ENCODE data around the gene CDH11.

Gene CDH11

DNA sequence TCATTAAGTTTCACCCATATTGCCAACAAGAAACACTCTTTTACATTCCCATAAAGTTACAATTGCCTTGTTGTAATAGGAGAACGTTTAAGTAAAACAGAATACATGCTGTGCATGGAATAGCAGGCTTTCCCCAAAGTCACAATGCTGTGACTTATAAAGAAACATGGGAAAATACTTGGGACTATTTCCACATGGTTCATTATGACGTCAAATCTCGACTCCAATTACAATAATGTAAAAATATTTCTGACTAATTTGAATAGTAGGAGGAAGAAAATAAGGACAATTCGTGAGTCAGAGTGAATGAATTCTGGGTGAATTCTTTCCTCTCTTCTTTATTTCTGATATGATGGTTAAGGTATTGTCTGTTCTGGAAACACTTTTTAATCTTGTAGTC is 52.8 kb downstream of the CDH11 start:
- H2AFZ ChIP-seq (ENCODE audit: low read length) = no peak overlapping the region
- H3K27me3 ChIP-seq (ENCODE audit: insufficient read depth, low read length, poor library complexity, severe bottlenecking) = no peaks in the 10 kb centered on the region
- H3K4me1 ChIP-seq (ENCODE audit: insufficient read depth, low read length, poor library complexity, severe bottlenecking) = no peaks in the 10 kb centered on the region
- H3K4me2 ChIP-seq (ENCODE audit: low read depth, low read length, poor library complexity, severe bottlenecking) = no peak overlapping the region
- H3K9me3 ChIP-seq (ENCODE audit: insufficient read depth, low read depth, low read length) = no peaks in the 10 kb centered on the region
- no peak overlapping the region for H3K9ac ChIP-seq (ENCODE audit: low read depth, low read length, poor library complexity, severe bottlenecking)
- no peaks in the 10 kb centered on the region for H3K9me2 ChIP-seq (replicated peaks; ENCODE audit: low read depth, low read length)
- TF ChIP-seq, protein P1, sequence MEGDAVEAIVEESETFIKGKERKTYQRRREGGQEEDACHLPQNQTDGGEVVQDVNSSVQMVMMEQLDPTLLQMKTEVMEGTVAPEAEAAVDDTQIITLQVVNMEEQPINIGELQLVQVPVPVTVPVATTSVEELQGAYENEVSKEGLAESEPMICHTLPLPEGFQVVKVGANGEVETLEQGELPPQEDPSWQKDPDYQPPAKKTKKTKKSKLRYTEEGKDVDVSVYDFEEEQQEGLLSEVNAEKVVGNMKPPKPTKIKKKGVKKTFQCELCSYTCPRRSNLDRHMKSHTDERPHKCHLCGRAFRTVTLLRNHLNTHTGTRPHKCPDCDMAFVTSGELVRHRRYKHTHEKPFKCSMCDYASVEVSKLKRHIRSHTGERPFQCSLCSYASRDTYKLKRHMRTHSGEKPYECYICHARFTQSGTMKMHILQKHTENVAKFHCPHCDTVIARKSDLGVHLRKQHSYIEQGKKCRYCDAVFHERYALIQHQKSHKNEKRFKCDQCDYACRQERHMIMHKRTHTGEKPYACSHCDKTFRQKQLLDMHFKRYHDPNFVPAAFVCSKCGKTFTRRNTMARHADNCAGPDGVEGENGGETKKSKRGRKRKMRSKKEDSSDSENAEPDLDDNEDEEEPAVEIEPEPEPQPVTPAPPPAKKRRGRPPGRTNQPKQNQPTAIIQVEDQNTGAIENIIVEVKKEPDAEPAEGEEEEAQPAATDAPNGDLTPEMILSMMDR (conservative IDR thresholded peaks at IDR 0.05; ENCODE audit: low read length) = no peak
- no peak for TF ChIP-seq EZH2phosphoT487 (IDR thresholded peaks at IDR 0.05; ENCODE audit: borderline replicate concordance)
- H3F3A ChIP-seq (ENCODE audit: low read depth) = no peaks in the 10 kb centered on the region
- H3K79me2 ChIP-seq (ENCODE audit: insufficient read depth, low read length) = no peaks in the 10 kb centered on the region
- H4K20me1 ChIP-seq (ENCODE audit: insufficient read depth, low read length, poor library complexity, severe bottlenecking) = no peaks in the 10 kb centered on the region
- H3K4me3 ChIP-seq (ENCODE audit: low read length, poor library complexity, severe bottlenecking) = no peak overlapping the region
- H3K36me3 ChIP-seq (ENCODE audit: insufficient read depth, low read length) = no peaks in the 10 kb centered on the region

DNA sequence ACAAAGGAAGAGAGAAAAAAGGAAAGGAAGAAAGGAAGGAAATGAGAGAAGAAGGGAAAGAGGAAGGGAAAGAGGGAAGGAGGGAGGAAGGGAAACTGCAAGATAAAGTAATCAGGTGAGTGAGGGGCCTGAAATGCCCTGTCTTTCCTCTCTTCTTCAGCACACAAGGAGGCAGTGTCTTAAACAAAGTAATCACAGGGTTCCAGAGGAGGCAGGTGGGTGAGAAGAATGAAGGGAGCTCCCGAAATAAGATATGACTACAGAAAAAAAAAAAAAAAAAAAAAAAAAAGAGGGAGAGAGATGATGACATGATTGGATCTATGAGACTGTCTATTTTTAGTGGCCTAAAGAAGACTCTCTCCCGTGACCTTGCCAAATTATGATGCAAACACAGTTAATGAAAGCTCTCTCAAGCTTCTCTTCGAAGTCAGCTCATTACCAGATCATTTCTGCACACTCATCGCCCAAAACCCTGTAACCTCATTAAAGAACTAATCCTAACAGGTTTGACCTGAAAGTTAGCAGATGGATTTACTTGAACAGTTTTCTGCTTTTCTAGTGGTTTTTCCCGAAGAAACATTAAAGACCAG is 53.6 kb downstream of the CDH11 start:
- Histone ChIP-seq H3F3A (ENCODE audit: low read depth) (no peaks in the 10 kb centered on the region), H3K9me3 (ENCODE audit: insufficient read depth, low read depth, low read length) (no peaks in the 10 kb centered on the region), H3K4me3 (ENCODE audit: low read length, poor library complexity, severe bottlenecking) (no peak overlapping the region), H3K9me2 (replicated peaks; ENCODE audit: low read depth, low read length) (no peaks in the 10 kb centered on the region), H3K9ac (ENCODE audit: low read depth, low read length, poor library complexity, severe bottlenecking) (no peak overlapping the region), H3K4me2 (ENCODE audit: low read depth, low read length, poor library complexity, severe bottlenecking) (no peak overlapping the region), H2AFZ (ENCODE audit: low read length) (no peak overlapping the region), H3K36me3 (ENCODE audit: insufficient read depth, low read length) (no peaks in the 10 kb centered on the region), H3K27me3 (ENCODE audit: insufficient read depth, low read length, poor library complexity, severe bottlenecking) (no peaks in the 10 kb centered on the region), H4K20me1 (ENCODE audit: insufficient read depth, low read length, poor library complexity, severe bottlenecking) (no peaks in the 10 kb centered on the region), H3K4me1 (ENCODE audit: insufficient read depth, low read length, poor library complexity, severe bottlenecking) (no peaks in the 10 kb centered on the region), H3K79me2 (ENCODE audit: insufficient read depth, low read length) (no peaks in the 10 kb centered on the region)
- TF ChIP-seq EZH2phosphoT487 (IDR thresholded peaks at IDR 0.05; ENCODE audit: borderline replicate concordance) = no peak
- TF ChIP-seq, protein P1 (conservative IDR thresholded peaks at IDR 0.05; ENCODE audit: low read length) = no peak

DNA sequence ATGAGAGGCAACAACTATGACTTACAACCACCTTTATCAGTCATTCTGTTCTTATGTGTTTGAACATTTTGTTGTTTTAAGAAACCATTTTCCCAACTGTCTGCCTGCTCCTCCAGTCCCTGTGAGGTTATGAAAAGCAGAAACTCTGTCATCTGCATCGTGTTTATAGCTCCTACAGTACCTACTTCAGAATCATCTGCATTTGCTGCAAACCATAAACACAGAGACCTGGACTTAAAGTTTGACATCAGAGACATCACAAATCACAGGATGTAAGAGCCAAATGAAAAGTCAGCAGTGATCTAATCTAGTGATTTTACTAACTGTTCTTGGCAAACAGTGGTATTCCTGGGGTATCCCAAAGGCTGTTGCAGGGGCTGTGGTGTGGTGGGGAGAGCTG is 55.2 kb downstream of the CDH11 start:
- Histone ChIP-seq H4K20me1 (ENCODE audit: insufficient read depth, low read length, poor library complexity, severe bottlenecking) (no peaks in the 10 kb centered on the region), H3K4me2 (ENCODE audit: low read depth, low read length, poor library complexity, severe bottlenecking) (no peak overlapping the region)

More for the DNA sequence above, 55.2 kb downstream of the CDH11 start:
- Histone ChIP-seq H3K4me1 (ENCODE audit: insufficient read depth, low read length, poor library complexity, severe bottlenecking) (no peaks in the 10 kb centered on the region), H3K9me2 (replicated peaks; ENCODE audit: low read depth, low read length) (no peaks in the 10 kb centered on the region), H3K9me3 (ENCODE audit: insufficient read depth, low read depth, low read length) (no peaks in the 10 kb centered on the region), H3F3A (ENCODE audit: low read depth) (no peaks in the 10 kb centered on the region), H3K9ac (ENCODE audit: low read depth, low read length, poor library complexity, severe bottlenecking) (no peak overlapping the region), H2AFZ (ENCODE audit: low read length) (no peak overlapping the region), H3K27me3 (ENCODE audit: insufficient read depth, low read length, poor library complexity, severe bottlenecking) (no peaks in the 10 kb centered on the region), H3K79me2 (ENCODE audit: insufficient read depth, low read length) (no peaks in the 10 kb centered on the region), H3K36me3 (ENCODE audit: insufficient read depth, low read length) (no peaks in the 10 kb centered on the region), H3K4me3 (ENCODE audit: low read length, poor library complexity, severe bottlenecking) (no peak overlapping the region)
- TF ChIP-seq, protein P1 (conservative IDR thresholded peaks at IDR 0.05; ENCODE audit: low read length) = no peak
- TF ChIP-seq EZH2phosphoT487 (IDR thresholded peaks at IDR 0.05; ENCODE audit: borderline replicate concordance) = no peak

Measured in Loucy (cell line).